ENCODE results near the gene CYB5R3.
A peak's percentile ranks its signal among the peaks of the same experiment; 100 is the strongest.
"Not testable (repeated sequence)": the region's sequence is repeated elsewhere in the genome, so short reads cannot be mapped to it uniquely, and the experiment has no call there.

The CYB5R3 gene

DNA sequence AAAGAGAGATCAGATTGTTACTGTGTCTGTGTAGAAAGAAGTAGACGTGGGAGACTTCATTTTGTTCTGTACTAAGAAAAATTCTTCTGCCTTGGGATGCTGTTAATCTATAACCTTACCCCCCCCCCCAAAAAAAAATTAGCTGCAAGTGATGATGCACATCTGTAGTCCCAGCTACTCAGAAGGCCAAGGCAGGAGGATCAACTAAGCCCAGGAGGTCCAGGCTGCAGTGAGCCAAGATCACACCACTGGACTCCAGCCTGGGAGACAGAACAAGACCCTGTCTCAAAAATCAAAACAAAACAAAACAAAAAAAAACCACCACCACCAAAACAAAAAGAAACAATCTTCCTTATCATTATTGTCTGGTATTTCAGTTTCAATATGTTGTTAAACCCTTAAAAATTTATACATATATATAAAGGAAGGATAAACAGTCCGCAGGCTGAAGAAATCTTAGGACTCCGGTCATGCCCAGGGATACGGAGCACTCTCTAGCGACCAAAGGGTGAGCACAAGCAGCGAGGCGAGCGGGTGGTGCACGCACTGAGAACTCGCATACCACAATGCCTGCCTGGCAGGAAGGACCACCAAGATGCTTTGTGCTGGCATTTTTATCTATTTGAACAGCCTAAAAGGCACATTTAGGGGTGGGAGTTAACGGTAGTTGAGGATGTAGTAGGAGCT is 40.9 kb downstream of the CYB5R3 start:
- H3K4me3 Mint-ChIP-seq: no peak overlapping the region
- no peak for ATAC-seq
- no peaks in the 10 kb centered on the region for H3K9me3 Mint-ChIP-seq
- no peaks in the 10 kb centered on the region for H3K27me3 Mint-ChIP-seq
- DNase-seq: no peak
- peak overlapping the region; percentile 37 to 78 for H3K27ac Mint-ChIP-seq
- peaks cover 83% of the 10 kb centered on the region for H3K4me1 Mint-ChIP-seq

DNA sequence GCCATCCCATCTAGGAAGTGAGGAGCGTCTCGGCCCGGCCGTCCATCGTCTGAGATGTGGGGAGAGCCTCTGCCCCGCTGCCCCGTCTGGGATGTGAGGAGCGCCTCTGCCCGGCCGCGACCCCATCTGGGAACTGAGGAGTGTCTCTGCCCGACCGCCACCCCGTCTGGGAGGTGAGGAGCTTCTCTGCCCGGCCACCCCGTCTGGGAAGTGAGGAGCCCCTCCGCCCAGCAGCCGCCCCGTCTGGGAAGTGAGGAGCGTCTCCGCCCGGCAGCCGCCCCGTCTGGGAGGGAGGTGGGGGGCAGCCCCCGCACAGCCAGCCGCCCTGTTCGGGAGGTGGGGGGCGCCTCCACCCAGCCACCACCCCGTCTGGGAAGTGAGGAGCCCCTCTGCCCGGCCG is 41.6 kb downstream of the CYB5R3 start:
- H3K9me3 Mint-ChIP-seq, ATAC-seq, H3K27me3 Mint-ChIP-seq, DNase-seq, H3K4me3 Mint-ChIP-seq: not testable (repeated sequence)
- H3K27ac Mint-ChIP-seq: peak overlapping the region in 1 of 2 donors; percentile 91
- H3K4me1 Mint-ChIP-seq: peaks cover 83% of the 10 kb centered on the region

DNA sequence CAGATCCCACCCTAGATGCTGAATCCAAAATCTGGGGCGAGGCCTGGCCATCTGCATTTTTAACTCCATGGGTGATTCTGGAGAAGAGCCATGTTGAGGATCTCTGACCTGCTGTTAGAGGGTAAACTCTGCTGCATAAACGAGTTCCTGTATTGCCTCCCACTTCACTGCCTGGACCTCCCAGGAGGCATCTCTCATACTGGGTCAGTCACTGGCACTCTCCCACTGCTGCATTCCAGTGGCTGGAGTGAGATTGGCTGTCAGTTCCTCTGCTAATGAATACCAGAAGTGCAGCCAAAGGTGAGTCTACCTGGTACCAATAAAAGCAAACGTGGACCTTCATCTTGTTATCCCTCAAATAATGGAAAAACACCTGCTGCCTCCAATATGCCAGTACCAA is 44.8 kb downstream of the CYB5R3 start:
- Mint-ChIP-seq H3K9me3 (no peaks in the 10 kb centered on the region), H3K4me3 (no peak overlapping the region), H3K27me3 (no peaks in the 10 kb centered on the region), H3K4me1 (peaks cover 60% of the 10 kb centered on the region), H3K27ac (no peak overlapping the region)
- ATAC-seq: no peak
- DNase-seq: no peak

DNA sequence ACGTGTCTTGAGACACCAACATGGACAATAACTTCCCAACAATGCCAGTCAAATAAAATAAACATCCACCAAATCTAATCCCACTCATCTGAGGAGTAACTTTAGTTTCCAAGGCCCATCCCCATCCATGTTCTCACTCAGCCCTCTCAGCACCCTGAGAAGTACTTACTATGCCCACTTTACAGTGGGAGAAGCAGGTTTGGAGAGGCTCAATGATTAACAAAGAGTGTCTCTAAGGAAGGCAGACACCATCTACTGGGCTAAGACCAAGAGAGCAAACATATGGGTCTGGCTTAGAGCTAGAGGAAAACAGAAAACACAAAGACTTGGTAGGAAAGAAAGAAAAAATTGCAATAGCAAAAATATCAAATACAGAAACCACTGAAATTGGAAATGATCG is 45.8 kb downstream of the CYB5R3 start:
- Mint-ChIP-seq H3K9me3 (no peaks in the 10 kb centered on the region), H3K27me3 (no peaks in the 10 kb centered on the region), H3K4me1 (peaks cover 50% of the 10 kb centered on the region), H3K4me3 (no peak overlapping the region), H3K27ac (peak overlapping the region in 1 of 2 donors; percentile 15)
- DNase-seq (no peak), ATAC-seq (no peak)

DNA sequence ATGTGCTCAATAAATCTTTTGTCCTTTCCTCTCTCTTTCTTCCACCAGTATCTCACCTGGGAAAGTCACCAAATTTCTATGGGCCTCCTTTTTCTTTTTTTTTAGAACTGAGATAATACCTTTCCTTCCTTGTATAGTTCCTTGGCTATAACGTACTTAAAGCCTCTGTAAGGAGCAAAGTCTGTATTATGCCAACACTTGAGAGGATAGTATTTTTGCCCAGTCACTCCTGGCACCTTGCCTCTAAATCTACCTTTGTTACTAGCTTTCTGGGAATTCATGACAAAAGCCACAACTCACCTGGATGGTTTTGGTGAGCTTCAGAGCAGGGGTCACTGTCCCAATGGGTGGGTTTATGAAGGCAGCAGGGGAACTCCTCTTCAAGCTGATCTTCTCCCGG is 46.7 kb downstream of the CYB5R3 start:
- Mint-ChIP-seq H3K27me3 (no peaks in the 10 kb centered on the region), H3K4me1 (peaks cover 48% of the 10 kb centered on the region), H3K27ac (peak overlapping the region in 1 of 2 donors; percentile 76), H3K4me3 (no peak overlapping the region), H3K9me3 (no peaks in the 10 kb centered on the region)
- no peak for DNase-seq
- no peak for ATAC-seq

DNA sequence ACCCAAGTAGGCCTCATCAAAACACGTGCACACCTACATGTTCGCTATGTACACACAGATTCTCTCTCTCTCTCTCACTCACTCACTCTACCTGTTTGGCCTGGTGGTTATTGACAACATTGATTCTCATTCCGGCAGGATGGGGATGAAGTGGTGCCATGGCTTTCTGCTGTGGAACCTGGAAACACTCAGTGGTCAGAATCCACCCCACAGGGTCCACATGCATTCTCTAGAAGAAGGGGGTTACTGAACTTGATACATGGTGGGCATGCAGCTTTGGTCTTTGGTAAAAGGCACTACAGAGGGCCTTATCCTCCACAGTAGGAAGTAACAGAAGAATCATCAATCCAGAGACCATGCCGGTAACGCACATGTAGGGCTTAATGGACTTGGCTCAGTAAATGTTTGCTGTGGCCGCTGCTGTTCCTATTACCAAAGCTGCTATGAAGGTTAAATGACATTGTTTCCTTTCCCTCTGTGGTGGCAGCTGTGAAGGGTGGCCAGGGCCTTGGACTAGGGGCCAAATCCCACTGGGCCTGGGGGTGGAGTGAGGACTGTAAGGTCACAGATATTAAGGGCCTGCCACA is 47.2 kb downstream of the CYB5R3 start:
- Mint-ChIP-seq H3K27me3 (no peaks in the 10 kb centered on the region), H3K27ac (peak overlapping the region in 1 of 2 donors; percentile 76), H3K4me1 (peaks cover 48% of the 10 kb centered on the region), H3K9me3 (no peaks in the 10 kb centered on the region), H3K4me3 (no peak overlapping the region)
- DNase-seq (no peak), ATAC-seq (no peak)

DNA sequence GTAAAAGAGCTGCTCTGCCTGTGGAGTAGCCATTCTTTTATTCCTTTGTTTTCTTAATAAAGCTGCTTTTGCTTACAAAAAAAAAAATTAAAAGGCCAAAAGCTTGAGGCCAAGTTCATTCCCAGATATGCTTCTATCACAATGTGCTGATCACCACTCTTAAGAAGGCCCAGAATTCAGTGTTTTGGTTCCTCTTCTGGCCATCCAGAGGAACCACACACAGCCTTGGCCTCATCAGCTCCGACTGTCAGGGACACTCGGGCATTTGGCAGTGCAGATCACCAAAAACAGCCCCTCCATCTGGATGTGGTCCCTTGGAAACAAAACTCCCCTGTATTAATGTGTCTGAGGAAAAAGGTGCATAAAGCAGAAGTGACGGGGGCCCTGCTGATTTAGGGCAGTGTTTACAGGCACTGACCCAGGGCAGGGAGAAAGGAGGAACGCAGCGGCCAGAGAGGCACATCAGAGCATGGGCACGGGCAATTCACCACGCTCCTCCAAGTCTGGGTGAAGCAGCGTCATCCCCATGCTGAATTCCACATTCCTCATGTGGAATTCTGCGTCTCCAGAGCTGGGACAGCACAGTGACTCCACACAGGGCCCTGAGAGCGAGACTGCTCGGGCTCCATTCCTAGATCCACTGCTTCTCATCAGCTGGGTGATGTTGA is 52.2 kb downstream of the CYB5R3 start:
- H3K9me3 Mint-ChIP-seq: no peaks in the 10 kb centered on the region
- H3K4me1 Mint-ChIP-seq: peaks cover 10% of the 10 kb centered on the region
- no peak overlapping the region for H3K4me3 Mint-ChIP-seq
- no peak overlapping the region for H3K27ac Mint-ChIP-seq
- ATAC-seq (no peak), DNase-seq (no peak)
- no peaks in the 10 kb centered on the region for H3K27me3 Mint-ChIP-seq

DNA sequence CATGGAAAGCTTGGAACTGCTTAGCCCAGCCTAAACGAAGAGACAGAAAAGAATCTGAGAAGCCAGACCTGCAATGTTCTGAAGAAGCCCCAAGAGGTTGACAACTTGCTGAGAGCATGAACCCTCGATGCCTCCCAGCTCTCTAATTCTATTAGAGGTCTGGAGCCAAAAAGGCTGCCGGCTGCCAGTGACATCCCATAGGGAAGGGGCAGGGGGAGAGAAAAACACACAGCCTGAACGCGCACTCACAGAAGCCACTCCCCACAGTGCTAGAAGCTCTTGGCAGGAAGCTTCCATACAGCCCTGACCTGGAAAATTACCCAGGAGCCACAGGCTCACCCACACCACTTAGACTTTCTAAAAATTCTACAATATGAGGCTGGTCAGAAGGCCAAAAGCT is 52.9 kb downstream of the CYB5R3 start:
- DNase-seq: no peak
- no peak for ATAC-seq
- Mint-ChIP-seq H3K27me3 (no peaks in the 10 kb centered on the region), H3K4me3 (no peak overlapping the region), H3K27ac (peak overlapping the region; percentile 53 to 83), H3K9me3 (no peaks in the 10 kb centered on the region), H3K4me1 (peaks cover 5% of the 10 kb centered on the region)

DNA sequence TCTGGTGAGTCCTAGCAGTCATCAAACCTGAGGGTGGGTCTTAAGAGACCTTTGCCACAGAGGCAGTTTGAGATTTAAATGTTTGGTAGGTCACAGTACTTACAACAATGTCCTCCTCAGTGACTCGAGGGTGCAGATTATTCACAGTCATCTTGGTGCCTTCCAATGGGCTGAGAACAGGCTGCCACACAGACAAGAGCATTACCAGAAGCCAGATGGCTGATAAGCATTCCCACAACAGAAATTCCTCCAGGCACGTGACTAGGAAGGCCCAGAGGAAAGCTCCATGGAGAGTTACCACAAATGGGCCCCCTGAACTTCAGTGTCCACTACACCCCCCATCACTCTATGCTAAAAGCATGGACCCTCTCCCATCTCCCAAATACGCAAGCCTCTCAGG is 53.8 kb downstream of the CYB5R3 start:
- H3K4me3 Mint-ChIP-seq: no peak overlapping the region
- H3K27me3 Mint-ChIP-seq: no peaks in the 10 kb centered on the region
- ATAC-seq (no peak), DNase-seq (no peak)
- peaks cover 5% of the 10 kb centered on the region for H3K4me1 Mint-ChIP-seq
- H3K27ac Mint-ChIP-seq: peak overlapping the region in 1 of 2 donors; percentile 9
- no peaks in the 10 kb centered on the region for H3K9me3 Mint-ChIP-seq

DNA sequence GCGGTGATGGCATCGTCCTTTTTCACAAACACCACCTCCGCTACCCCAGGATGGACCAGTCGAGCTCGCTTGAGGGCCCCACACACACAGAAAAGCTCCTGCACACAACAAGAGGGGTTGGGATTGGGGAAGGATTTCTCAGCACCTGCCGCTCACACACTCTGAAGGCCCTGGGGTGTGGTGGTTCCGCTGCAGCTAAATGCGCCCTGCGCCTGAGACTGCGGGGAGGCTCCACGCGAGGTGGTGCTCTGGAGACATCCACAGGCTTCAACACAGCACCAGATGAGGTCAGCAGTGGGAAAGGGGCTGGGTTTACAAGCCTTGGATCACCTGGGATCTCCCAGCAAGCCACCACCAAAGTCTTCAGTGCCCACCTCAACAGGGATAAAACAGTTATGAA is 57.2 kb downstream of the CYB5R3 start:
- no peaks in the 10 kb centered on the region for H3K27me3 Mint-ChIP-seq
- no peak overlapping the region for H3K4me3 Mint-ChIP-seq
- no peak overlapping the region for H3K27ac Mint-ChIP-seq
- DNase-seq (no peak), ATAC-seq (no peak)
- H3K9me3 Mint-ChIP-seq: no peaks in the 10 kb centered on the region
- peaks cover 5% of the 10 kb centered on the region for H3K4me1 Mint-ChIP-seq

DNA sequence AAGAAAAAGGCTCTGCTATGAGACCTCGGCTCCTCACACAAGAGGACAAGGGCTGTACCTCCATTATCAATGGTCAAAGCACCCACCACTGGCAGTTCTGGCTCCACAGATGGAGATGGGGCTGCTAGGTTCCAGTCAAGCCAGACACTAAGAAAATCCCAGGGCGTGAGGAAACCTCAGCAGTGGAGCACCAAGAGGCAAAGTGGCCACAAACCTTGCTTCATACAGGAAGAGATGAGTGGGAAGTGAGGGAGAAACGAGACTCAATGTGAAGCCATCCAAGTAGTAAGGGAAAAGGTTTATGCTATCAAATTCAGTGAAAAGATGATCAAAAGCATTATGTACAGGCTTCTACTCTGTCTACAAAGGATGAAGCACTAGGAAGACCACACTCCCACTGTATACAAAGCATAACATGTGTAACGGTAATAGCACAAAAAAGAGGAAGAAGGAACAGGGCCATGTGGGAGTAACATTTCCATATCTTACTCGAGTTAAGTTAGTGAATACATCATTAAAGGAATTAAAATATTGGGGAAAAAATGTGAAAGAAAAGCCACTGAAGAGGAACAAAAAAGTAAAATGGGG is 61.5 kb downstream of the CYB5R3 start:
- Mint-ChIP-seq H3K9me3 (no peaks in the 10 kb centered on the region), H3K27ac (peak overlapping the region; percentile 13 to 28), H3K4me3 (no peak overlapping the region), H3K27me3 (no peaks in the 10 kb centered on the region), H3K4me1 (peaks cover 4% of the 10 kb centered on the region)
- DNase-seq: no peak
- ATAC-seq: no peak

DNA sequence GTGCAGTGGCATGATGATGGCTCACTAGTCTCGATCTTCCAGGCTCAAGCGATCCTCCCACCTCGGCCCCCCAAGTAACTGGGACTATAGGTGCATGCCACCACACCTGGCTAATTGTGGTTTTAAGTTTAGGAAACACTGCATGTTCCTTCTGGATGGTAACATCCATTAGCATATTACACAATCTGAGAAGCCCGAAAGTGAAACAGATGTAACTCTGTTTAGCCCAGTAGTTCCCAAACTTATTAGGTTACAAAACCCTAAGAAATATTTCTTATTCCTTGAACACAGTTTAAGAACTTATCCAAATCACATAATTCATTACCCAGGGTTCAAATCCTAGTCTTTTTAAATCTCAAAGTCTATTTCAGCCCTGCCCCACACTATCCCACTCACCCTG is 62.8 kb downstream of the CYB5R3 start:
- H3K27me3 Mint-ChIP-seq: no peaks in the 10 kb centered on the region
- no peak overlapping the region for H3K4me3 Mint-ChIP-seq
- ATAC-seq: no peak
- no peak for DNase-seq
- peaks cover 14% of the 10 kb centered on the region for H3K4me1 Mint-ChIP-seq
- peak overlapping the region; percentile 88 to 91 for H3K27ac Mint-ChIP-seq
- H3K9me3 Mint-ChIP-seq: no peaks in the 10 kb centered on the region

DNA sequence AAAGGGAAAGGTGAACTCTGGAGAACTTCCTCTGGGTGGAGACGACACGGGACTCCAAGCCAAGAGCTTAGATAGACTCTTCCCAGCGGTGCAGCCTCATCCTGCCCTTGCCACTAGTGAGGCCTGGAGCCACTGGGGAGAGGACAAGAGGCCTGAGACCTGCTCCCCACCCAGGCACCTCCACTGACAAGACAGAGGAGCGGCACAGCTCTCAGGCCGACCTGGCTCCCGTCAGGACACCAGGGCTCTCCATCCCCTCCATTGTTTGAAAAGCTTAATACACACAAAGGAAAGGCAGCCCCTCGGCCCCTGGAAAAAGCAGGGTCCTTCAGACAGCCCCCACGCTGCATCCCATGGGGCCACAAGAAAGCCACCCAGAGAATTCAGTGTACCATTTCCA is 64.1 kb downstream of the CYB5R3 start:
- ATAC-seq (no peak), DNase-seq (no peak)
- no peaks in the 10 kb centered on the region for H3K27me3 Mint-ChIP-seq
- H3K4me3 Mint-ChIP-seq: no peak overlapping the region
- H3K9me3 Mint-ChIP-seq: no peaks in the 10 kb centered on the region
- peaks cover 23% of the 10 kb centered on the region for H3K4me1 Mint-ChIP-seq
- peak overlapping the region in 1 of 2 donors; percentile 79 for H3K27ac Mint-ChIP-seq

DNA sequence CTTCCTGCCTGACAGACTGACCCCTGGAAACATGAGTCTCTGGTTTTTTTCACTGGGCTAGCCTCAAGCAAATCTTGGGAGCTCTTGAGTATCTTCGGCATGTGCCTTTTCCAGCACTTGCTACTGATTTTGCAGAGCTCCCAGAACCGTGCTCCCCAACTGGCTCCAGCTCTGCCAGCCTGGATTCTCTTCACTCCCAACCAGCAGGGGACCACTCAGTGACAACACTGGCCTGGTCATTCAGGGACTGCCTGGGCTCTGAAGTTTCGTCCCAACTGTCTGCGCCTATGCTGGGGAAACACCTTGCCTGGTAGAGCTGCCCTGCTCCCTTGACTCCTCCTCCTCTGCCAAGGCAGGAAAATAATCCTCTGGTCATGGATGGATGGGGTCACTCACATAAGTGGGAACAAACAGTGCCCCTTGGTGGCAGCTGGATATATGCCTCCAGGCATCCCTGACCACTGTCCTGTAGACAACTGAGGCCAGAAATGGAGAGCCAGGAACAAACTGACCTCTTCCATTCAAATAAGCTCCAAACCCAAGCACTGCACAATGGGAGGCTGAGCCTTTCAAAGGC is 64.7 kb downstream of the CYB5R3 start:
- Mint-ChIP-seq H3K4me3 (no peak overlapping the region), H3K9me3 (no peaks in the 10 kb centered on the region), H3K4me1 (peaks cover 26% of the 10 kb centered on the region), H3K27me3 (no peaks in the 10 kb centered on the region), H3K27ac (peak overlapping the region in 1 of 2 donors; percentile 79)
- ATAC-seq (no peak), DNase-seq (no peak)

DNA sequence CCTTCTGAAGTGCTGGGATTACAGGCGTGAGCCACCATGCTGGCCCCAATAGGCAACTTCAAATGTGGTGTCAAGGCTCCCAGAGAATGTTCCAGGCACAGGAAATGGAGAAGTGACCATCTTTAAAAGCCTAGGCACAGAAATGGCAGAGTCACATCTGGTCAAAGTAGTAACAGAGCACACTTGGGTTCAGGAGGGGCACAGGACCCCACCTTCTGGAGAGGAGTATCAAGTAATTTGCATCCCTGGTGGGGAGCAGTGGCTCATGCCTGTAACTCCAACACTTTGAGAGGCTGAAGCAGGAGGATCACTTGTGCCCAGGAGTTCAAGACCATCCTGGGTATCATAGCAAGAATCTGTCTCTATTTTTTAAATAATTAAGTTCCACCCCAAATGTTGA is 66.2 kb downstream of the CYB5R3 start:
- no peaks in the 10 kb centered on the region for H3K9me3 Mint-ChIP-seq
- no peak for DNase-seq
- no peak for ATAC-seq
- H3K27ac Mint-ChIP-seq: no peak overlapping the region
- H3K4me1 Mint-ChIP-seq: peaks cover 26% of the 10 kb centered on the region
- H3K4me3 Mint-ChIP-seq: no peak overlapping the region
- H3K27me3 Mint-ChIP-seq: no peaks in the 10 kb centered on the region

Data from stimulated activated naive CD8-positive, alpha-beta T cell treated with anti-CD3 and anti-CD28 coated beads, Interleukin-15, amount 100 ng/mL, for 72 hours (primary cell).